AG09309 (cell line): ENCODE measurements around the gene ZNF101.
"Not testable (repeated sequence)": the region's sequence is repeated elsewhere in the genome, so short reads cannot be mapped to it uniquely, and the experiment has no call there.

Experiments used
- DNase-seq: peaks from one replicate; pipeline ENCODE4 v3.0.0-alpha.2; 2010; ENCODE audit warnings: low read depth
- H3K4me3 ChIP-seq: 2 replicates; pipeline ENCODE4 v1.5.1; 2011; ENCODE audit warnings: mild to moderate bottlenecking, low read depth, low read length, moderate library complexity; ENCODE audit not compliant: control insufficient read depth
- CTCF ChIP-seq: IDR thresholded peaks from 2 replicates; pipeline ENCODE4 v1.5.1; 2011; ENCODE audit warnings: mild to moderate bottlenecking, low read depth, low read length, inconsistent platforms; ENCODE audit not compliant: insufficient read depth, control insufficient read depth; ENCODE audit errors: missing control alignments

ZNF101 gene

GRCh38 chr19:19696386-19696785 is 27.7 kb downstream of the ZNF101 start:
- no peak for DNase-seq

GRCh38 chr19:19697589-19697988 is 28.9 kb downstream of the ZNF101 start:
- DNase-seq, result no peak
- TF ChIP-seq CTCF, result no peak
- H3K4me3 ChIP-seq, result no peak overlapping the region

More at GRCh38 chr19:19696386-19696785, 27.7 kb downstream of the ZNF101 start:
- H3K4me3 ChIP-seq, result no peak overlapping the region
- TF ChIP-seq CTCF, result no peak

GRCh38 chr19:19700493-19700892 is 31.9 kb downstream of the ZNF101 start:
- not testable (repeated sequence) for H3K4me3 ChIP-seq, DNase-seq

- DNase-seq, result no peak
- no peak for TF ChIP-seq CTCF
- H3K4me3 ChIP-seq, result no peak overlapping the region
Observed at GRCh38 chr19:19704836-19705235, 36.2 kb downstream of the ZNF101 start.

- DNase-seq, result no peak
- H3K4me3 ChIP-seq, result no peak overlapping the region
- no peak for TF ChIP-seq CTCF
Observed at GRCh38 chr19:19710506-19710905, 41.9 kb downstream of the ZNF101 start.

GRCh38 chr19:19711306-19711933 is 42.8 kb downstream of the ZNF101 start:
- no peak overlapping the region for H3K4me3 ChIP-seq
- no peak for DNase-seq
- no peak for TF ChIP-seq CTCF

- no peak for DNase-seq
Observed at GRCh38 chr19:19711934-19712828, 43.5 kb downstream of the ZNF101 start.

More at GRCh38 chr19:19711934-19712828, 43.5 kb downstream of the ZNF101 start:
- no peak overlapping the region for H3K4me3 ChIP-seq
- TF ChIP-seq CTCF, result no peak
